B cell (primary cell): ENCODE results near the gene FYN. TPM values are rescaled to one million over a fixed set of nuclear protein-coding genes. Genes with fewer than 3 reads are reported as not detected.

Source experiments
- ATAC-seq: fragments of 200-7000 bp; cut with Tn5 transposase; one replicate; pipeline ENCODE4 v1.10.0; 2021; ENCODE audit warnings: low read depth, mild to moderate bottlenecking, moderate number of reproducible peaks, moderate library complexity
- CTCF ChIA-PET: fragments of 350-600 bp; sonication (Branson Sonifier 250); formaldehyde crosslinking; loops from one replicate; lab custom pipeline; 2021; ENCODE audit warnings: antibody characterized with exemption, inconsistent platforms; lab: Charles Lee
- POLR2A ChIA-PET: fragments of 350-600 bp; sonication (Branson Sonifier 250); formaldehyde crosslinking; loops from one replicate; lab custom pipeline; 2021; ENCODE audit warnings: antibody characterized with exemption; lab: Charles Lee
- DNase-seq: peaks from one replicate; pipeline ENCODE4 v3.0.0; 2013
- H2AFZ ChIP-seq: 2 replicates; pipeline ENCODE4 v1.6.1; 2012; ENCODE audit warnings: mild to moderate bottlenecking, low read depth, low read length; ENCODE audit not compliant: insufficient read depth, poor library complexity, severe bottlenecking
- H3K27ac ChIP-seq, 2 donors: 1 replicate in 1 of 2; 2 replicates in 1 of 2; pipeline ENCODE4 v1.5.1; 2012 to 2013; ENCODE audit warnings: low read length in 2 of 2, mild to moderate bottlenecking in 2 of 2, moderate library complexity in 1 of 2
- H3K27me3 ChIP-seq, 4 experiments: fragments of 200-600 bp in 1 of 4; sonication (generic) in 1 of 4; replicated peaks in 1 of 4; 1 replicate in 2 of 4; 2 replicates in 2 of 4; pipeline versions ENCODE4 v1.6.1 to v1.7.0; 2013 to 2016; ENCODE audit warnings: low read length in 3 of 4, mild to moderate bottlenecking in 2 of 4, mixed read lengths in 1 of 4, moderate library complexity in 1 of 4; ENCODE audit not compliant: insufficient read depth in 4 of 4, control insufficient read depth in 3 of 4; ENCODE audit errors: control extremely low read depth in 1 of 4
- H3K36me3 ChIP-seq, 2 experiments: replicated peaks in 1 of 2; 1 replicate in 1 of 2; 2 replicates in 1 of 2; pipeline versions ENCODE4 v1.6.1 to v1.7.1; 2013; ENCODE audit warnings: low read length in 1 of 2; ENCODE audit not compliant: insufficient read depth in 2 of 2, control insufficient read depth in 1 of 2; ENCODE audit errors: control extremely low read depth in 1 of 2, extremely low read depth in 1 of 2
- H3K4me1 ChIP-seq, 2 donors: fragments of 200-600 bp in 1 of 2; sonication (generic) in 1 of 2; 1 replicate in 1 of 2; 2 replicates in 1 of 2; pipeline versions ENCODE4 v1.5.1 to v1.6.1; 2013 to 2017; ENCODE audit warnings: low read length in 2 of 2; ENCODE audit not compliant: control insufficient read depth in 2 of 2, insufficient read depth in 2 of 2
- H3K4me2 ChIP-seq: replicated peaks from 2 replicates; pipeline ENCODE3; 2012; ENCODE audit warnings: mild to moderate bottlenecking, low read depth, low read length; ENCODE audit not compliant: poor library complexity, severe bottlenecking
- H3K4me3 ChIP-seq, 5 experiments: fragments of 200-600 bp in 1 of 5; sonication (generic) in 1 of 5; 1 replicate in 3 of 5; 2 replicates in 2 of 5; pipeline versions ENCODE4 v1.5.1 to v1.7.0; 2011 to 2016; ENCODE audit warnings: low read length in 4 of 5, mild to moderate bottlenecking in 4 of 5, low read depth in 2 of 5, control low read depth in 1 of 5, moderate library complexity in 1 of 5; ENCODE audit not compliant: insufficient read depth in 1 of 5; ENCODE audit errors: control extremely low read depth in 1 of 5, extremely low read depth in 1 of 5
- H3K79me2 ChIP-seq: fragments of 200-600 bp; sonication (generic); one replicate; pipeline ENCODE4 v1.6.0; 2016; ENCODE audit warnings: low read length; ENCODE audit not compliant: control insufficient read depth, insufficient read depth
- H3K9ac ChIP-seq: fragments of 200-600 bp; sonication (generic); 2 replicates; pipeline ENCODE4 v1.6.1; 2017; ENCODE audit warnings: mild to moderate bottlenecking, low read length, moderate library complexity
- H3K9me3 ChIP-seq, 3 donors: one replicate each; pipeline versions ENCODE4 v1.6.1 to v1.7.1; 2013; ENCODE audit warnings: low read length in 2 of 3; ENCODE audit not compliant: control insufficient read depth in 2 of 3, insufficient read depth in 1 of 3; ENCODE audit errors: control extremely low read depth in 1 of 3
- H4K20me1 ChIP-seq: 2 replicates; pipeline ENCODE4 v1.6.0; 2012; ENCODE audit warnings: mild to moderate bottlenecking, low read length; ENCODE audit not compliant: insufficient read depth, control insufficient read depth, poor library complexity, severe bottlenecking
- H3K27ac Mint-ChIP-seq: one replicate; pipeline ENCODE4 v1.8.0; 2021; ENCODE audit warnings: mixed read lengths
- H3K27me3 Mint-ChIP-seq: one replicate; pipeline ENCODE4 v1.8.0; 2021; ENCODE audit warnings: mixed read lengths
- H3K4me1 Mint-ChIP-seq: one replicate; pipeline ENCODE4 v1.8.0; 2021; ENCODE audit warnings: mixed read lengths
- H3K4me3 Mint-ChIP-seq: one replicate; pipeline ENCODE4 v1.8.0; 2021; ENCODE audit warnings: mixed read lengths
- H3K9me3 Mint-ChIP-seq: one replicate; pipeline ENCODE4 v1.8.0; 2022; ENCODE audit warnings: mixed read lengths; ENCODE audit not compliant: insufficient read depth
- EZH2 ChIP-seq: IDR thresholded peaks from 2 replicates; pipeline ENCODE4 v1.6.1; 2012; ENCODE audit warnings: borderline replicate concordance, low read depth, mild to moderate bottlenecking, moderate library complexity, low read length; ENCODE audit not compliant: insufficient read depth, poor library complexity, severe bottlenecking
- WGBS: methylation state at CpG from one replicate; pipeline ENCODE4 v1.1.5; 2013; ENCODE audit warnings: missing lambda C conversion rate; ENCODE audit not compliant: insufficient coverage; 5-methylcytosine and 5-hydroxymethylcytosine counted together
- intact Hi-C: fragments of 100-400 bp; cut with micrococcal nuclease; formaldehyde crosslinking; loops from one replicate; pipeline ENCODE4 v1.10.0; 2022
- polyA plus RNA-seq: library from polyadenylated mRNA; depleted of rRNA; stranded (reverse); fragments of >200 nt; gene quantifications from 2 replicates; pipeline ENCODE4 v1.2.3, GENCODE V29; 2012
- total RNA-seq, 2 donors: library from RNA; stranded (reverse); fragments of 120-200 nt in 1 of 2; gene quantifications; 1 replicate in 1 of 2; 2 replicates in 1 of 2; pipeline versions ENCODE4 v1.2.3 to v1.2.4, GENCODE V29; 2013 to 2022
- TF ChIP-seq, protein P1 (sequence below): fragments of 200-600 bp; IDR thresholded peaks from one replicate; pipeline ENCODE4 v1.8.0; 2022; ENCODE audit warnings: antibody characterized with exemption, mild to moderate bottlenecking

Gene FYN
- total and polyA plus RNA-seq, 2 donors (not counting 1 experiment from before 2014, with no cell fraction given), result 54.1 to 94.0 TPM

DNA sequence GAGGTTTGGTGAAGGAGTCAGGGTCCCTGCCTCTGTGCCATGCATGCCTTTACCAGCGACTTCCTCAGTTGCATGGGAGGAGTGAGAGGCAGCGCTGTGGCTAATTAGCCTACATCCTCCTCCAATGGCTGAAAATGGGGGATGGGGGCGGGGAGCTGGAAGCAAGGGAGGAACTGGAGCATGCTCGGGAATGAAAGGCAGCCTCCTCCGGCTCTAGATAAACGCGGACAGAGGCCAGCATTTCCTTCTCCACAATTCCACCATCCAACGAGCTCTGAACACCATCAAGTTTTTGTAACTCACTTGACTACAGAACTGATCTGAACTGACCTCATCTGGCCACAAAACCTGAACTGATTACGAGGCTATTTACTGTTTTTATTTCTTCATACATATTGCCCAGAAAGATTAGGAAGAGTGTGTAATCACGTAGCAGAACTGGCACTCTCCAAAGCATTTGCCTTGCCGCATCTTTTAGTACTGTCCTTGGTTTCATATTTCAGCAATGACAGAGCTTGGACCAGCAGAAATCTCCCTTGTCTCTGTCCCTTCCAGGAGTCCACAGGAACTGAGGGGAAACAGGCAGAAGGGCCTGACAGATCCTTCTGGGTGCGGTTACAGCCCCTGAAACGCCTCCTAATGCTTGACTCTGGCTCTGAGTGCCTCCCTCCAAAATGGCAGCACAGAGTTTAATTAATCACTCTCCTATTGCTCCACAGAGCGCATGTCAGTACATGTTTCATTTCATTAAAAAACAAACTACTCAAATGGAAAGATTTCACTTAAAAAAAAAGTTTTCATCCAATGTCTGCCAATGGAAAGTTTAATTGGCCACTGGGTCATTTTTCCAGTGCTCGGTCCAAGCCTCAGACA lies 209.3 kb downstream of the FYN start:
- H3K27ac Mint-ChIP-seq, result no peak overlapping the region
- H3K27me3 Mint-ChIP-seq, result no peaks in the 10 kb centered on the region
- H3K4me3 Mint-ChIP-seq, result no peak overlapping the region
- Histone ChIP-seq H3K4me2 (no peak overlapping the region), H4K20me1 (no peaks in the 10 kb centered on the region), H3K27me3 (no peaks in the 10 kb centered on the region), H3K9me3 (no peaks in the 10 kb centered on the region), H3K4me1 (peaks cover 0 to 5% of the 10 kb centered on the region in 2 donors), H3K4me3 (no peak overlapping the region), H3K79me2 (no peaks in the 10 kb centered on the region), H3K9ac (no peak overlapping the region), H3K36me3 (peaks cover 0 to 31% of the 10 kb centered on the region in 2 experiments), H2AFZ (no peak overlapping the region), H3K27ac (no peak overlapping the region)
- ChIA-PET POLR2A (no interaction called here), CTCF (no interaction called here)
- no peaks in the 10 kb centered on the region for H3K9me3 Mint-ChIP-seq
- DNase-seq (no peak), ATAC-seq (no peak)
- TF ChIP-seq, protein P1, sequence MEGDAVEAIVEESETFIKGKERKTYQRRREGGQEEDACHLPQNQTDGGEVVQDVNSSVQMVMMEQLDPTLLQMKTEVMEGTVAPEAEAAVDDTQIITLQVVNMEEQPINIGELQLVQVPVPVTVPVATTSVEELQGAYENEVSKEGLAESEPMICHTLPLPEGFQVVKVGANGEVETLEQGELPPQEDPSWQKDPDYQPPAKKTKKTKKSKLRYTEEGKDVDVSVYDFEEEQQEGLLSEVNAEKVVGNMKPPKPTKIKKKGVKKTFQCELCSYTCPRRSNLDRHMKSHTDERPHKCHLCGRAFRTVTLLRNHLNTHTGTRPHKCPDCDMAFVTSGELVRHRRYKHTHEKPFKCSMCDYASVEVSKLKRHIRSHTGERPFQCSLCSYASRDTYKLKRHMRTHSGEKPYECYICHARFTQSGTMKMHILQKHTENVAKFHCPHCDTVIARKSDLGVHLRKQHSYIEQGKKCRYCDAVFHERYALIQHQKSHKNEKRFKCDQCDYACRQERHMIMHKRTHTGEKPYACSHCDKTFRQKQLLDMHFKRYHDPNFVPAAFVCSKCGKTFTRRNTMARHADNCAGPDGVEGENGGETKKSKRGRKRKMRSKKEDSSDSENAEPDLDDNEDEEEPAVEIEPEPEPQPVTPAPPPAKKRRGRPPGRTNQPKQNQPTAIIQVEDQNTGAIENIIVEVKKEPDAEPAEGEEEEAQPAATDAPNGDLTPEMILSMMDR, result no peak
- no peak for TF ChIP-seq EZH2
- 95% methylated on average over 7 of the region's 15 CpGs for WGBS
- H3K4me1 Mint-ChIP-seq, result peaks cover 5% of the 10 kb centered on the region
- intact Hi-C loops, result no loop called here
